PC-3 (cell line): ENCODE data around the gene IKZF1. TPM values are rescaled to one million over a fixed set of nuclear protein-coding genes. Genes with fewer than 3 reads are reported as not detected.

Source experiments
- ATAC-seq: fragments of 200-7000 bp; cut with Tn5 transposase; 2 replicates; pipeline ENCODE4 v1.9.1; 2020; ENCODE audit warnings: mild to moderate bottlenecking, moderate library complexity
- BruUV-seq: library from RNA; stranded (reverse); fragments of 400-500 nt; replicated peaks from 2 replicates; lab custom pipeline; 2021; lab: Mats Ljungman, UMichigan
- CTCF ChIA-PET: fragments of 300-600 bp; sonication (Branson Sonifier 250); formaldehyde crosslinking; loops from one replicate; lab custom pipeline; 2022; ENCODE audit warnings: antibody characterized with exemption; lab: Charles Lee
- POLR2A ChIA-PET: fragments of 300-600 bp; sonication (Branson Sonifier 250); formaldehyde crosslinking; loops from one replicate; lab custom pipeline; 2022; ENCODE audit warnings: antibody characterized with exemption; ENCODE audit not compliant: unreplicated experiment; lab: Charles Lee
- DNase-seq: peaks from one replicate; pipeline ENCODE4 v3.0.0-alpha.2; 2015
- H2AFZ ChIP-seq: fragments of 300-600 bp; sonication (generic); 2 replicates; pipeline ENCODE4 v1.6.0; 2016; ENCODE audit warnings: antibody characterized with exemption, low read length
- H3F3A ChIP-seq: fragments of 300-600 bp; sonication (generic); one replicate; pipeline ENCODE4 v1.6.0; 2017; ENCODE audit warnings: antibody characterized with exemption, low read length, control low read depth, mild to moderate bottlenecking; ENCODE audit not compliant: unreplicated experiment
- H3K27ac ChIP-seq: fragments of 300-600 bp; sonication (generic); 2 replicates; pipeline ENCODE4 v1.5.1; 2016; ENCODE audit warnings: mild to moderate bottlenecking, low read length
- H3K27me3 ChIP-seq: fragments of 300-600 bp; sonication (generic); 2 replicates; pipeline ENCODE4 v1.6.1; 2016; ENCODE audit warnings: low read length, mixed read lengths
- H3K36me3 ChIP-seq: fragments of 300-600 bp; sonication (generic); 2 replicates; pipeline ENCODE4 v1.6.1; 2016; ENCODE audit warnings: low read depth, mixed run types, low read length, mixed read lengths
- H3K4me1 ChIP-seq: fragments of 300-600 bp; sonication (generic); 2 replicates; pipeline ENCODE4 v1.5.1; 2016; ENCODE audit warnings: low read length; ENCODE audit not compliant: insufficient read depth
- H3K4me2 ChIP-seq: fragments of 300-600 bp; sonication (generic); 2 replicates; pipeline ENCODE4 v1.6.0; 2016; ENCODE audit warnings: low read length
- H3K4me3 ChIP-seq: fragments of 300-600 bp; sonication (generic); 2 replicates; pipeline ENCODE4 v1.5.1; 2016; ENCODE audit warnings: mild to moderate bottlenecking, low read length, mixed read lengths
- H3K79me2 ChIP-seq: fragments of 300-600 bp; sonication (generic); 2 replicates; pipeline ENCODE4 v1.6.1; 2017; ENCODE audit warnings: low read length, mixed read lengths
- H3K9ac ChIP-seq: fragments of 300-600 bp; sonication (generic); 2 replicates; pipeline ENCODE4 v1.6.0; 2016; ENCODE audit warnings: mild to moderate bottlenecking, low read length
- H3K9me2 ChIP-seq: fragments of 300-600 bp; sonication (generic); replicated peaks from 2 replicates; pipeline ENCODE4 v1.6.1; 2016; ENCODE audit warnings: mixed run types, low read length, mixed read lengths
- H3K9me3 ChIP-seq: fragments of 300-600 bp; sonication (generic); 2 replicates; pipeline ENCODE4 v1.6.1; 2016; ENCODE audit warnings: low read length, mixed read lengths
- H4K20me1 ChIP-seq: fragments of 300-600 bp; sonication (generic); 2 replicates; pipeline ENCODE4 v1.6.1; 2016; ENCODE audit warnings: low read length, mixed read lengths
- EZH2 ChIP-seq: fragments of 300-600 bp; sonication (generic); IDR thresholded peaks from one replicate; pipeline ENCODE4 v1.6.1; 2017; ENCODE audit warnings: antibody characterized with exemption, mild to moderate bottlenecking, low read length; ENCODE audit not compliant: unreplicated experiment
- EZH2phosphoT487 ChIP-seq: fragments of 300-600 bp; sonication (generic); IDR thresholded peaks from 2 replicates; pipeline ENCODE4 v1.6.1; 2018; ENCODE audit warnings: mild to moderate bottlenecking, antibody characterized with exemption, low read length, borderline replicate concordance
- intact Hi-C: fragments of 100-400 bp; cut with micrococcal nuclease; formaldehyde crosslinking; loops from 2 replicates; pipeline ENCODE4 v1.9.0; 2023
- total RNA-seq: library from RNA; depleted of rRNA; stranded (reverse); fragments of >200 nt; gene quantifications from 2 replicates; pipeline ENCODE4 v1.2.3, GENCODE V29; 2014
- TF ChIP-seq, protein P1 (sequence below): fragments of 300-600 bp; sonication (generic); conservative IDR thresholded peaks from 2 replicates; pipeline ENCODE4 v1.5.1; 2017; ENCODE audit warnings: antibody characterized with exemption, low read depth, mild to moderate bottlenecking, low read length

Gene IKZF1
- total RNA-seq, 1 experiment from 2014 or later: not detected

- no peaks in the 10 kb centered on the region for H3F3A ChIP-seq
- POLR2A ChIA-PET: no interaction called here
- H3K36me3 ChIP-seq: no peaks in the 10 kb centered on the region
- H3K9me3 ChIP-seq: no peaks in the 10 kb centered on the region
- H3K27ac ChIP-seq: no peak overlapping the region
- peaks cover 37% of the 10 kb centered on the region for H3K27me3 ChIP-seq
- H3K9me2 ChIP-seq: no peaks in the 10 kb centered on the region
- H3K4me2 ChIP-seq: no peak overlapping the region
- no peaks in the 10 kb centered on the region for H3K79me2 ChIP-seq
- no TSS peak for BruUV-seq
- ATAC-seq: no peak
- intact Hi-C loops: no loop called here
- no peak for DNase-seq
- H3K4me1 ChIP-seq: no peaks in the 10 kb centered on the region
- no peak overlapping the region for H3K9ac ChIP-seq
- no peak for TF ChIP-seq EZH2phosphoT487
- TF ChIP-seq, protein P1, sequence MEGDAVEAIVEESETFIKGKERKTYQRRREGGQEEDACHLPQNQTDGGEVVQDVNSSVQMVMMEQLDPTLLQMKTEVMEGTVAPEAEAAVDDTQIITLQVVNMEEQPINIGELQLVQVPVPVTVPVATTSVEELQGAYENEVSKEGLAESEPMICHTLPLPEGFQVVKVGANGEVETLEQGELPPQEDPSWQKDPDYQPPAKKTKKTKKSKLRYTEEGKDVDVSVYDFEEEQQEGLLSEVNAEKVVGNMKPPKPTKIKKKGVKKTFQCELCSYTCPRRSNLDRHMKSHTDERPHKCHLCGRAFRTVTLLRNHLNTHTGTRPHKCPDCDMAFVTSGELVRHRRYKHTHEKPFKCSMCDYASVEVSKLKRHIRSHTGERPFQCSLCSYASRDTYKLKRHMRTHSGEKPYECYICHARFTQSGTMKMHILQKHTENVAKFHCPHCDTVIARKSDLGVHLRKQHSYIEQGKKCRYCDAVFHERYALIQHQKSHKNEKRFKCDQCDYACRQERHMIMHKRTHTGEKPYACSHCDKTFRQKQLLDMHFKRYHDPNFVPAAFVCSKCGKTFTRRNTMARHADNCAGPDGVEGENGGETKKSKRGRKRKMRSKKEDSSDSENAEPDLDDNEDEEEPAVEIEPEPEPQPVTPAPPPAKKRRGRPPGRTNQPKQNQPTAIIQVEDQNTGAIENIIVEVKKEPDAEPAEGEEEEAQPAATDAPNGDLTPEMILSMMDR: no peak
- CTCF ChIA-PET: no interaction called here
- no peak overlapping the region for H2AFZ ChIP-seq
- H4K20me1 ChIP-seq: no peaks in the 10 kb centered on the region
- H3K4me3 ChIP-seq: no peak overlapping the region
Observed at GRCh38 chr7:50262916-50263690, 41.4 kb upstream of the IKZF1 start.

DNA sequence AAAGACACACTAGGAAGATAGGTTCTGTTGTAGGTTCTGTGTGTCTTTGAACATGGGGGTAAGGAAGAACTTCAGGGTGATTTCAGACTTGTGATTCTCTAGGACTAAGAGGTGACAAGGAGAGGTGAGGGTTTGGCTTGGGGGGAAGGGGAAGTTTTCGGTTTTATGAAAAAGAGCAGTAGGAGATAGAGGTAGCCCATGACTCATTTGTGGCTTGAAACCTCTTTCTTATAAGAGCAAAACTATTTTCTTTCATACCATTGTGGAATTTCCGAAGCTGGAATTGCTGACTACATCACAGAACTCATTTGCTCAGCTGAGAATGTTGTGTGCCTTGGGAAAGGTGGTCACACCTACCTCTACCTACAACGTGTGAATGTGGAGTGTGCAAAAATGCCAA is 39.6 kb upstream of the IKZF1 start:
- Histone ChIP-seq H3F3A (no peaks in the 10 kb centered on the region), H4K20me1 (no peaks in the 10 kb centered on the region), H3K9ac (no peak overlapping the region), H3K4me3 (no peak overlapping the region), H3K79me2 (no peaks in the 10 kb centered on the region), H3K27me3 (peaks cover 40% of the 10 kb centered on the region), H3K9me2 (no peaks in the 10 kb centered on the region), H3K36me3 (no peaks in the 10 kb centered on the region), H2AFZ (no peak overlapping the region), H3K4me2 (no peak overlapping the region), H3K9me3 (no peaks in the 10 kb centered on the region), H3K4me1 (no peaks in the 10 kb centered on the region), H3K27ac (no peak overlapping the region)
- ChIA-PET CTCF (no interaction called here), POLR2A (no interaction called here)
- no peak for ATAC-seq
- BruUV-seq: no TSS peak
- no peak for TF ChIP-seq EZH2
- no peak for TF ChIP-seq EZH2phosphoT487
- TF ChIP-seq, protein P1: no peak
- intact Hi-C loops: no loop called here
- no peak for DNase-seq

- no peaks in the 10 kb centered on the region for H3K9me3 ChIP-seq
- H3F3A ChIP-seq: no peaks in the 10 kb centered on the region
- no peak overlapping the region for H3K9ac ChIP-seq
- H3K4me1 ChIP-seq: no peaks in the 10 kb centered on the region
- no peaks in the 10 kb centered on the region for H3K79me2 ChIP-seq
- no peaks in the 10 kb centered on the region for H3K36me3 ChIP-seq
- ChIA-PET POLR2A (no interaction called here), CTCF (no interaction called here)
- TF ChIP-seq, protein P1: no peak
- TF ChIP-seq EZH2: no peak
- TF ChIP-seq EZH2phosphoT487: no peak
- intact Hi-C loops: no loop called here
- H4K20me1 ChIP-seq: no peaks in the 10 kb centered on the region
- no TSS peak for BruUV-seq
- no peak overlapping the region for H3K27ac ChIP-seq
- no peaks in the 10 kb centered on the region for H3K9me2 ChIP-seq
- H3K4me3 ChIP-seq: no peak overlapping the region
- no peak overlapping the region for H3K4me2 ChIP-seq
- ATAC-seq (no peak), DNase-seq (no peak)
- no peak overlapping the region for H2AFZ ChIP-seq
- peaks cover 32% of the 10 kb centered on the region for H3K27me3 ChIP-seq
Observed at GRCh38 chr7:50265968-50266634, 38.4 kb upstream of the IKZF1 start.
